Keratinocyte (primary cell): ENCODE measurements around the gene RAE1.

Experiments
- EZH2 ChIP-seq: IDR thresholded peaks from one replicate; pipeline ENCODE4 v1.6.1; 2012; ENCODE audit warnings: inconsistent platforms, mild to moderate bottlenecking, low read length, moderate library complexity
- TF ChIP-seq, protein P1 (sequence below), 3 experiments: IDR thresholded peaks in 1 of 3; conservative IDR thresholded peaks in 1 of 3; optimal IDR thresholded peaks in 1 of 3; 2 replicates in 2 of 3; 3 replicates in 1 of 3; pipeline versions ENCODE3 to v1.5.1; 2011; ENCODE audit warnings: low read length in 3 of 3, mild to moderate bottlenecking in 3 of 3, moderate library complexity in 2 of 3, control low read depth in 1 of 3, inconsistent platforms in 1 of 3; ENCODE audit not compliant: insufficient read depth in 2 of 3; ENCODE audit errors: extremely low read depth in 1 of 3

DNA sequence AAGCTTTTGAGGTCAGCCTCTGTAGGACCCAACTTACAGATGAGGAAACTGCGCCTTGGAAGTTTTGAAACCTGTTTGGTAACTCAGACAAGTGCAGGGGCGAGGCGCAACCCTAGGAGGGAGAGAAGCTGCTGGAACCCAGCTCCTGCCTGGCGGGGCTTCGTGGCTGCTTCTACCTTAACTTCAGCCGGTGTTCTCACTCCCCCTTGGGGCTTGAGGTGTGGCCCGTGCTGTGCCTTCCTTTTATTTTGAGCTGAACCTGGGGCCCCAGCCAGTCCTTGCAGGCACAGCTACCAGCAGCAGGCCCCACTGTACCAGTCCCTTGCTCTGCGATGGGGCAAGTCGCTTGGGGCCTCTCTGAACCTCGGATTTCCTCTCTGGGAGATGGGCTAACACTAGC, 52.2 kb downstream of the RAE1 start:
- TF ChIP-seq EZH2, result no peak
- TF ChIP-seq, protein P1, sequence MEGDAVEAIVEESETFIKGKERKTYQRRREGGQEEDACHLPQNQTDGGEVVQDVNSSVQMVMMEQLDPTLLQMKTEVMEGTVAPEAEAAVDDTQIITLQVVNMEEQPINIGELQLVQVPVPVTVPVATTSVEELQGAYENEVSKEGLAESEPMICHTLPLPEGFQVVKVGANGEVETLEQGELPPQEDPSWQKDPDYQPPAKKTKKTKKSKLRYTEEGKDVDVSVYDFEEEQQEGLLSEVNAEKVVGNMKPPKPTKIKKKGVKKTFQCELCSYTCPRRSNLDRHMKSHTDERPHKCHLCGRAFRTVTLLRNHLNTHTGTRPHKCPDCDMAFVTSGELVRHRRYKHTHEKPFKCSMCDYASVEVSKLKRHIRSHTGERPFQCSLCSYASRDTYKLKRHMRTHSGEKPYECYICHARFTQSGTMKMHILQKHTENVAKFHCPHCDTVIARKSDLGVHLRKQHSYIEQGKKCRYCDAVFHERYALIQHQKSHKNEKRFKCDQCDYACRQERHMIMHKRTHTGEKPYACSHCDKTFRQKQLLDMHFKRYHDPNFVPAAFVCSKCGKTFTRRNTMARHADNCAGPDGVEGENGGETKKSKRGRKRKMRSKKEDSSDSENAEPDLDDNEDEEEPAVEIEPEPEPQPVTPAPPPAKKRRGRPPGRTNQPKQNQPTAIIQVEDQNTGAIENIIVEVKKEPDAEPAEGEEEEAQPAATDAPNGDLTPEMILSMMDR (optimal IDR thresholded peaks at IDR 0.05 in 1 of 3, IDR thresholded peaks at IDR 0.05 in 1 of 3, conservative IDR thresholded peaks at IDR 0.05 in 1 of 3; ENCODE audit: extremely low read depth in 1 of 3, insufficient read depth in 2 of 3, low read length in 3 of 3), result no peak
